Activated CD8-positive, alpha-beta memory T cell treated with anti-CD3 and anti-CD28 coated beads, Interleukin-2, amount 50 U/mL, for 24 hours (primary cell): ENCODE results near the gene MYO5C.

Experiments used
- DNase-seq: peaks from one replicate; pipeline ENCODE4 v3.0.0-alpha.2; 2020; ENCODE audit errors: extremely low read depth

MYO5C gene, protein sequence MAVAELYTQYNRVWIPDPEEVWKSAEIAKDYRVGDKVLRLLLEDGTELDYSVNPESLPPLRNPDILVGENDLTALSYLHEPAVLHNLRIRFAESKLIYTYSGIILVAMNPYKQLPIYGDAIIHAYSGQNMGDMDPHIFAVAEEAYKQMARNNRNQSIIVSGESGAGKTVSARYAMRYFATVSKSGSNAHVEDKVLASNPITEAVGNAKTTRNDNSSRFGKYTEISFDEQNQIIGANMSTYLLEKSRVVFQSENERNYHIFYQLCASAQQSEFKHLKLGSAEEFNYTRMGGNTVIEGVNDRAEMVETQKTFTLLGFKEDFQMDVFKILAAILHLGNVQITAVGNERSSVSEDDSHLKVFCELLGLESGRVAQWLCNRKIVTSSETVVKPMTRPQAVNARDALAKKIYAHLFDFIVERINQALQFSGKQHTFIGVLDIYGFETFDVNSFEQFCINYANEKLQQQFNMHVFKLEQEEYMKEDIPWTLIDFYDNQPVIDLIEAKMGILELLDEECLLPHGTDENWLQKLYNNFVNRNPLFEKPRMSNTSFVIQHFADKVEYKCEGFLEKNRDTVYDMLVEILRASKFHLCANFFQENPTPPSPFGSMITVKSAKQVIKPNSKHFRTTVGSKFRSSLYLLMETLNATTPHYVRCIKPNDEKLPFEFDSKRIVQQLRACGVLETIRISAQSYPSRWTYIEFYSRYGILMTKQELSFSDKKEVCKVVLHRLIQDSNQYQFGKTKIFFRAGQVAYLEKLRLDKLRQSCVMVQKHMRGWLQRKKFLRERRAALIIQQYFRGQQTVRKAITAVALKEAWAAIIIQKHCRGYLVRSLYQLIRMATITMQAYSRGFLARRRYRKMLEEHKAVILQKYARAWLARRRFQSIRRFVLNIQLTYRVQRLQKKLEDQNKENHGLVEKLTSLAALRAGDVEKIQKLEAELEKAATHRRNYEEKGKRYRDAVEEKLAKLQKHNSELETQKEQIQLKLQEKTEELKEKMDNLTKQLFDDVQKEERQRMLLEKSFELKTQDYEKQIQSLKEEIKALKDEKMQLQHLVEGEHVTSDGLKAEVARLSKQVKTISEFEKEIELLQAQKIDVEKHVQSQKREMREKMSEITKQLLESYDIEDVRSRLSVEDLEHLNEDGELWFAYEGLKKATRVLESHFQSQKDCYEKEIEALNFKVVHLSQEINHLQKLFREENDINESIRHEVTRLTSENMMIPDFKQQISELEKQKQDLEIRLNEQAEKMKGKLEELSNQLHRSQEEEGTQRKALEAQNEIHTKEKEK (N-terminal part only)

DNA sequence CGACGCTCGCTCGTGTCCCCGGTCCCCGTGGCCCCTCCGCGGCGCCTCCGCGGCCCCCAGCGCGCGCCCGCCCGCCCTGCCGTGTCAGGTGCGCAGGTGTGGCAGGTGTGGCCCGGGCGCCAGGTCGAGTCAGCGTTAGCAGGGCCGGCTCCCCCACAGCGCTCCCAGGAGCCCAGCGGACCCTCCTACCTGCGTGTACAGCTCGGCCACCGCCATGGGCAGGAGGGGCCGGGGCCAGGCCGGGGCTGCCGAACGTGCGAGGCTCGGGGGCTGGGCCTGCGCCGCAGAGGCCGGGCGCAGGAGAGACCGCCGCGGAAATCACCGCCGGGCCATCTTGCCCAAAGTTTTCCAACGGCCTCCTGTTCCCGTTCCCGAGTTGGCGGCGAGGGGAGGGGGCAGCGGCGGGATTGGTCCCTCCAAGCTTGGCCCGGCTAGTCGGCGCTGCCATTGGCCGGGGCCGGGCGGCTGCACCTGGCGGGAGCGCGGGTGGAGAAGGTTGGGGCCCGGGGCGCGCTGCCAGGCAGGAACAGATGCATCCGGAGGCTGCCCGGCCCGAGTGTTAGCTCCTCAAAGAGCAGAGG lies at the start of gene MYO5C:
TSS of gene MYO5C (minus strand) at position 384 of the 581 bp plus-strand sequence. CDS start at position 216, 168 bp downstream.
- no peak for DNase-seq

DNA sequence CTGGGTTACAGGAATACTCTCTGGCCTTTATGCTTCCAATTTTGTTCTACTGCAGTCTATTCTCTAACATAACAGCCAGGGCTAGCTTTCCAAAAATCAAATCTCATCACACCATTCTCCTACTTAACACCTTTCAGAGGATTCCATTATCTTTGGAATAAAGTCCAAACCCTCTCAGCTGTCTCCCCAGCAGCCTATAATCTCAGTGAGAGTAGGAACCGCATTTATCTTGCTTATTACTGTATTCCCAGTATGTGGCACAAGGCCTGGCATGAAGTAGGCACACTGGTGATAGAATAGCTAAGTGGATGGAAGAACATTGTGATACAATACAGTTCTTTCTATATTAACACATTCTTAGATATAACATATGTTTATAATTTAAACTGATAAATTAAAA lies 49.0 kb upstream of the MYO5C start:
- no peak for DNase-seq

DNA sequence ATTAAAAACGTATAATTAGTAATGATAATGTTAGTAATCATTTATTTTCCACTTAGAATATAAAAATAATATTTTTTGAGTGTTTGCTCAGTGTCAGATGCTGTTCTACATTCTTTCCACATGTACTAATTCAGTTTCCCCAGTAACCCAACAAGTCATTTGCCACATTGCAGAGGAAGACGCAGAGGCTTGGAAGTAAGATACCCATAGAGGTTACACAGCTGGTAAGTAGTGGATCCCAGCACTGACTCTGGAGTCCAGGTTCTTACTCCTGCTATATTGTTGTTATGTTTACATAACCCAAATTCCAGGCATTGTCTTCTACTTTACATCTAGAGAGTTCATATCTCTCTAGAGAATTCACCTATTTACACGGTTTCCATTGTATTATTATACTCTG lies 48.2 kb upstream of the MYO5C start:
- DNase-seq, result no peak

DNA sequence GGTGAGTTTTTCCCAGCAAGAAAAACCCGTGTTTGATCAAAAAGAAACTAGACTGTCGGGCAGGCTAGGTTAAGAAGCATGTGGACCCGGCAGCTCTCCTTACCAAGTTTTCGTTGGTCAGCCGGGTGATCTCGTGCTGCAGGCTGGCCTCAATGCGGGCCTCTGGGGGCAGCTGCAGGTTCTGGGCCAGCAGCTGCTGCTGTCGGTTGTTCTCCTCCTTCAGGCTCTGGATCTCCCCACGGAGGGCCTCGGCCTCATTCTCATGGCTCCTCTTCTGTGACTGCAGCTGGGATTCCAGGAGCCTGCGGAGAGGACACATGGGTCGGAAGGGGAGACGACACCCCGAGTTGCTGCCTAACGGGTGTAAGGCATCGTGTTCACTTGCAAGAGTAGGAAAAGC lies 44.5 kb upstream of the MYO5C start:
- DNase-seq, result no peak

DNA sequence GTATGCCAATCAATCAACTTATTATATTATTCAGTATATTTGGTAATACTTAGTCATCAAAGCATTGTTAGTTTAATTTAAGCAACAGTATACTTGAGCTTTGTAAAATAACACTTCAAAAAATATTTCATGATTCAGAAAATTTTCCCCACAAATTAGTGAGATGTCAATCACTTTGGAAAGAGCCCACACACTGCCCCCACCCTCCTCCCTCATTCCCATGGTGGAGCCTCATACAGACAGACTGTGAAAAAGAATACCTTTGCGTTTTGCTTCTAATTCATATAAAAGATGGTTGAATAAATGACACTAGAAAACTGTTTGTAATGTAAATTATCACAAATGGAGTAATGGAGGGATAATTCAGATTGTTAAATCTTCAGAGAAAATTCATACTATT lies 43.3 kb upstream of the MYO5C start:
- DNase-seq, result no peak

DNA sequence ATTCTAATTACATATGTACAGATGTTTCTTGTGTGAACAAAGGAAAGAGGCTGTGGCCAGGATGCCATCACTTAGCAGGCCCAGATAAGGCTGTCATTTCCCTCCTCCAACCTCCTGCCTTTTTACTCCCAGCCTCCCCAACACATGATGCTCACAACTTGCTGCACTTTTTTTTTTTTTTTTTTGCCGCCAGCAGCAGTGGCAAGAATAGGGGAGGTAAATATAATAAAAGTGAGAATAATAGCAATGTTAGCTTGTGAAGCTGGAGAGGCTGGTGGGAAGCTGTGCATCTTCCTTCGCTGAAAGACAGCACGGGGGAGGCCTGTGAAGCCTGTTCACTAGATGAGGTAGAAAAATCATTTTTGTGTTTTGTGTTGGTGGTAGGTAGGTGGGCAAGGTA lies 42.5 kb upstream of the MYO5C start:
- DNase-seq, result no peak

DNA sequence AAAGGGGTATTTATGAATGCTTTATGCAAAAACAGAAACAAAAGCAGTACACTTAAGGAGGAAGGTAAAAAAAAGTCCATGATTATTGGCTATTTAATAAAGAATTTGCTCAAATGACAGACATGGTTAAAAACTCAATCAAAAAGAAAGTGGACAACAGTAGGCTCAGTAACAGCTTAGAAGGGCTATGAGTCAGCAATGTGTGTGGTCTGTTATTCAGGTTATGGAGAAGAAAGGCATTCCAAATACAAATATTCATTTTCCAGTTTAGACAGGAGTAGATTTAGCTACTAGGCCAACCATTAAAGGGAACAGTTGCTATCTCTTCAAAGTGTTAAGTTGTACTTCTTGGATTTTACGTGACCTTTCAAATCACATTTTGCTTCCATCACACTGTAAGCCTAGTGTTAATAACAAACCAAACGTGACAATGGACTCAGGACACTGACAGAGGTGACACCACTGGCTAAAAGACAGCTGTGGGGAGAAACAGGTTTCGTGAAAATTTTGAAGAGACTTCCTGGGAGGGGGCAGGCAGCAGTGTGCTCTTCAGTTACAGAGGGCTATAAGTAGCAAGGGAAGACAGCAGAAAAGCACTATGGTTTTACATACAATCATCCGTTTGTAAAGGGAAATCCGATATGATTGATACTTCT lies 41.7 kb upstream of the MYO5C start:
- DNase-seq, result no peak

DNA sequence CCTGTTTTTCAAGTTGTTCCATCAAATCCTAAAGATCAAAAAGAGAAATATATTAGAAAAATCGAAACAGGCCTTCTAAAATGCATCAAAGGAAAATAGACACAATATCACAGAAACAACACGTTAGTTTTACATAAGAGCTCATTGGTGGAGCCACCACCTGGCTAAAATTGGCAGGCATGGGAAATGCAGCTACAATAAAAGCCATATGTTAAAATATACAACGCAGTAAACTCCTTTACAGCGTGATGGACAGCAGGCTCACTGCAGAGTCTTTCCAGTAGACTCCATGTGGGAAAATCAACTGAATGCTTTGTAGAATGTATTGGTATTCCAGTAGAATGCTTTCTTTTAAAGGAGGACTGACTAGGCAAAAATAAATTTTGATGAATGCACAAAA lies 40.9 kb upstream of the MYO5C start:
- no peak for DNase-seq

DNA sequence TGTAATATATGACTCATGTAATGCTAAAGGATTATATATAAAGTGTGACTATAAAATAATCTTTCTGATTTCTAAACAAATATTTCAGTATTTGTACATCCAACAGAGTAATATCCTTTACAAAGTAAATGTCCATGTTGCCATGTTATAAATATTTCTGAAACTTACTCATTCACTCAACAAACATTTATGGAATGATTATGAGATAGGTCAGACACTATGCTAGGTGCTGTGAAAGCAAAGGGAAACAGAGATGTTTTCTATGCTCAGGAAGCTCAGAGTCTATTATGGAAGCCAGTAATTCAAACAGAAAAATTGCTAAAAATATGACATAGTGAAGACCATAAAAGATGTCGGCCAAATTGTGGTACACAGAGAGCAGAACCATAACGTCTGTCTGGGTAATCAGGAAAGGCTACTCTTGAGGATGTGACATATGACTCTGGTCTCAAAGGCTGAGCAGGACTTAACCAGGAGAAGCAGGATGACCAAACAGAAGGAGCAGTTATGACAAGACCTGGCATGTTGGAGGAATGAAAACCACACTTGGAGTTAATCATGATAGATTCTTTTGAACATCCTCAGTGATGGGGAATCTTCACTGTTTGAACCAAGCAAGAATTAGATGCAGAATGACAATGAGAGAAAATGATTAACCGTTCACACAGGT lies 39.0 kb upstream of the MYO5C start:
- no peak for DNase-seq

DNA sequence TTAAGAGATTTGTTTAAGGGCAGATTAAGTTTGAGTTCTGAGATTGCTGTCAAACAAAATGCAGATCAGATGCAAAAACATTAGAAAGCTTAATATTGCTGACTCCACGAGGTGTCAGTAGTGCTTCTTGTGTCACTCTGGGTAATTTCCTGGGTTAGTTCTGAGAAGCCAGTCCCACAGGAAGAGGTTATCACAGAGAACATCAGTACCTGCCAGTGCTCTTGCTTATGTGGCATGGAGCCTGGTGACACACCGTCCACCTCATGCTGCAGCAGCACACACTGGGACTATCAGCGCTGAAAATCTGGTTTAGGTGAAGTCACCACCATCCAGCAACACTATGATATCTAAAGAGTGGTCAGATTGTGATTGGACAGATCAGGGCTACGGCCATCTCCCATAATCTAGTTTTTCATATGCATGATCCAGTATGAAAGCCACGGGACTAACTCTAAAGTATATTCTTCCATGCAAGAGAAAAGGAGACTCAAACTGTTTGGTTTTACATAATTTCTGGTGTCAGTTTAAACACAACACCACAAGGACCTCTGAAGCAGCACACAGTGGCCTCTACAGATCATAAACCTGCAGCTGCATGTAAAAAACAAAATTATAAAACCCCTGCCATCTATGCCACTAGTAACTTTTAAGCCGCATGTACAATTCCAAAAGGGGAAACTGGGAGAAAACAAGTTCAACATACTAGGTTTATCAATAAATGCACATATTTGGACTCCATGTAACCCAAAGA lies 36.1 kb upstream of the MYO5C start:
- DNase-seq, result peak; percentile 21

DNA sequence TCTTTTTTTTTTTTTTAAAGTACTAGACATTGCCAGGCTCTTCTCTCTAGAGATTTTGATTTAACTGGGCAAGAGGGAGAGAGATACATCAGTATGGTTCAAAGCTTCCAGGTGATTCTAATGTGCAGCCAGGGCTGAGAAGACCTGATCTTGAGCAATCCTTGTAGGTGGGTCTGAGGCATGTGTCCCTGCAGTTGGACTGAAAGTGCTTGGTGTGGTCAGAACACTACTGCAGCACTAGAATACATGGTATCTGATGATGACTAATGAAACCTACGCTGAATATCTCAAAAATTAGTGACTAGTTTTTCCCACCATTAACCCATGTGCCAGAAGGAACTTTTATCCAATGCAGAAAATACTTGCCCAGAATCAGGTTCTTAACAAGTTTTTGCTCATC lies 34.4 kb upstream of the MYO5C start:
- no peak for DNase-seq

DNA sequence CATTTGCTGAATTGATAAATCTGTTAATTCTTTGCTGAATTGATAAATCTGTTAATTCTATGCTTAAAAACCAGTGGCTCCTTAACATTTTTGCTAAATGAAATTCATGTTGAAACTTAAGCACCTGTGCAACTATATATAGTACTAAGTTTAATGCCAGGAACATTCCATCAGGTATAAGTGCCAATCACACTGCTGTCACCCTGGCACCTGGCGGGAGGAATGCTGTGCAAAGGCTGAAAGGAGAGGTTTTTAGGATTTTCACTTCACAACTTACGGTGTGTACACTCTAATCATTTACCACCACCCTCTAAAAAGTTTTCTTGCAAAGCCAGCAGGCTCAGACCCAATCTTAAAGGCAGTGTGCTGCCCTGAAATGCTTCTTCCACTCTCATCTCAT lies 33.5 kb upstream of the MYO5C start:
- no peak for DNase-seq

DNA sequence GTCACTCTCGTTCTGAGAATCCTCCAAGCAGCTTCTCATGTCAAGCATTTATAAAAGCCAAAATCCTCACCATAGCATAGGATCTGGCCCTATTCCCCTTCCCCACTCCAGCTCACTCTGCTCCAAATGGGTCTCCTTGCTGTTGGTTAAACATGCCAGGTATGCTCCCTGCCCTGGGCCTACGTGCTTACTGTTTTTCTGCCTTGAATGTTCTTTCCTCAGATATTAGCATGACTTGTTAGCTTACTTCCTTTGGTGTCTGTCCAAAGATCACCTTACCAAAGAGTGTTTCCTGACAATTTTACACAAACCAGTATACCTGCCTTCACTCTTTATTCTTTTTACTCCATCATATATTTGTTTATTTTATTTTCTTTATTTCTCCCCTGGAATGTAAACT lies 33.1 kb upstream of the MYO5C start:
- no peak for DNase-seq

DNA sequence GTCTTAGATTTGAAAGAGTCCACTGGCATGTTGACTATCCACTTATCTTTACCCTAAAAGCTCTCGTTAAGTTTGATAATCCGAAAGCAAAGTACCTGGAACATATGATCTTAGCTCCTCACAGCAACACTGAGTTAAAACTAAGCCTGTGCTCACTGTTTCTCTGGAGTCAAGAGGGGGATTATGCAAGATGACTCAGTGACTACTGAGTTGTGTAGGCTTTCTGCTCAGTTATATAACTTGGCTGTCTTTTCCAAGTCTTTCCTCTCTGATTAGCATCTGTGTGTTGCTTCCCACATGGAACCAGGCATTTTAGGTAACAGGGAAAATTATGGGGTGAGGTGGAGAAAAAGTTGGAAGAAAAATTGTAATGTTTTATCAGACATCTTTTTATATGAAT lies 31.2 kb upstream of the MYO5C start:
- DNase-seq, result no peak

DNA sequence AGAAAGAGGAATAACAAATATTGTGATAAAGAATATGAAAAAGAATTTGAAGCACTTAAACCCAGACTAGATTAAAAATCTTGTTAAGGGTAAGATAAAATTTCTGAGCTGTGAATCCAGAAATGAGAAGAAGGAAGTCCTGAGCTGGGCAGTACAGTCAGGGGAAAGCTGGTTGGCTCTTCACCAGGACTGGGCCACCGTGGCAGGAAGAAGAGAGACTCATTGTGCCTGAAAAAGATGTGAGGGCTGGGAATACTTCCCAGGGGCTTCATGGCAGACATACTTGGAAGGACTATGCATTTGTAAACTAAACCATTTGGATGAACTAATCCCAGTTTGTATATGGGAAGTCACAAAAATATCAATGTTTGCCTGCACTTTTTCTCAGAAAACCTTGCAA lies 28.5 kb upstream of the MYO5C start:
- DNase-seq, result no peak

DNA sequence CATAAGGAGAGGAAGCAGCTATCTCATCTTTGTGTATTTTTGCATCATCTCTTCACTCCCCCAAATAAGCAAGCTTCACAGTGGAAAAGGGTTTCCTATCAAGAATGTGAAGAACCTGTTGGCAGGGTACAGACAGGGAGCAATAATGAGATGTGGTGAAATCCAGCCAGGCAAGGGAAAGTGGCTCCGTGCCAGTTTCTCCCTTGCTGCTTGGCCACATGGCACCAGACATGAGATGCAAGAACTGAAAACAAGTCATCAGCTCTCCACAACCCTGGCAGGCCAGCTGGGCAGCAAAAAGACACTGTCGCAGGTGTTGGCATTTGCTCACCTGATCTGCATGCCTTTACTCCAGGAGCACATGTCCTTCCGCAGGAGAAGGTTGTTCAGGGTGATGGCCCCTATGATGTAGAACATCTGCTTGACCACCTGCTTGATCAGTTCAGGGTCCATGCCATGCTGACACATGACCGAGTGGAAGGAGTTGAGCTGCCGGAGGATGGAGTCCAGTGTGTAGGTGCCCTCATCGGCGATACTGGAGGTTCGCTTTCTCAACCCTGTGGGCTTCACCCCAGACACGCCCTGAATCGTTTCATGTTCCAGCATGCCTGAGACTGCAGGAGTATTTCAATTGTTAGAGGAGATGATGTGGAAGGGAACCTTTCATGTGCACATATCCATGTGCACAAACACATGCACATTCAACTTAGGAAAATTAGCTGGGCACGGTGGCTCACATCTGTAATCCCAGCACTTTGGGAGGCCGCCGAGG lies 23.3 kb upstream of the MYO5C start:
- DNase-seq, result no peak

DNA sequence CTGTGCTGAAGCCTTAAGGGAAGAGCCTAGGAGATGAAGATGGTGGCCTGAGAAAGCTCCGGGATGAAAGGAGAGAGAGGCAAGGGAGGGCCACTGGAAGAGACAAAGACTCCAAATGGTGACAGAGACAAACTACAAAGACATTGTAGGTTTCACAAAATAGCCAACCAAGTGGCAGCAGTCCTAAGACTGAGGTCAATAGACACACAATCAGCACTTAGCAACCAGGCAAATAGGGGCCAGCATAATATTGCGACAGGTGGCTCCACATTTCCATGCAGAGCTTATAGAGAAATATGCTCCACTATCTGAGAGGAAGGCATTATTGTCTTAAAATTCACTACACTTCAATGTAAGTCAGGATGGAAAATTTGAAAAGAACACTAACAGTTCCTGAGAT lies 22.1 kb upstream of the MYO5C start:
- DNase-seq, result no peak

DNA sequence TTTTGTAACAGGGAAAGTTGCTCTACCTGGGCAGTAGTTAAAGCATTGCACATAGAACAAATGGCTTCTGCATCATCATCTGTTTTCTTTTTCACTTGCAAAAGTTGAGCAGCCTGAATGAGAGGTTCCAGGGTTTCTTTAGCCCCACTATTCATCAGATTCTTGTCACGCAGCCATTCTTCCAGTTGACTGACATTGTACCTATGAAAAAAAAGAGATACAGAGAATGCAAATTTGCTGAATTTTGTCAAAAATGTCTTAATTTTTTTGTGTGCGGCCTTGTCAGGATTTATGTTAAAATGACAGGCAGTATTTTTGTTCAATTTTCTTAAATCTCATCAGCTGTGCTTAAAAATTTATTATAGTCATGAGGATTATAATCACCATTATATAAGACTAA lies 21.4 kb upstream of the MYO5C start:
- no peak for DNase-seq

DNA sequence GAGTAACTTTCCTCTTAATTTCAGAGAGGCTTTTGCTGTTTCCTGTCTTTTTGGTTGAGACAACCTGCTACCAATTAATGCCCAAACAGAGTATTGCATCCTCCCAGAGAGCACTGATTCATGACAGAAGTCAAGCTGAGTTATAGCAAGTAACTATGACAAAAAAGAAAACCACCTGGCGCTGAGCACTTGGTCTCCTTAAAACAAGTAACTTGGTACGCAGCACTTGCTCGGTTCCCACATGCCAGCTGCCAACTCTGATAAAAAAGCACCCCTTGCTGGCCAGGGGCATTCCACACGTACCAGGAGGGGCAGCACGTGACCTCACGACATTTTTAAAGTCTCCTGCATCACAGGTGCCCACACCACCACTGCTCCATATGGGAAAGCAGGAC lies 13.5 kb upstream of the MYO5C start:
- no peak for DNase-seq
